ENCODE results near the gene CDKN2C.

GRCh38 chr1:50929376-50929958 is 40.6 kb upstream of the CDKN2C start:
- no peak for TF ChIP-seq EZH2 (IDR thresholded peaks at IDR 0.05; ENCODE audit: insufficient read depth, poor library complexity, severe bottlenecking)
- no peak for TF ChIP-seq EZH2phosphoT487 (IDR thresholded peaks at IDR 0.05; ENCODE audit: insufficient read depth, low read depth)

Measured in GM23248 (cell line).